ENCODE measurements around the gene FRY.

FRY gene

DNA sequence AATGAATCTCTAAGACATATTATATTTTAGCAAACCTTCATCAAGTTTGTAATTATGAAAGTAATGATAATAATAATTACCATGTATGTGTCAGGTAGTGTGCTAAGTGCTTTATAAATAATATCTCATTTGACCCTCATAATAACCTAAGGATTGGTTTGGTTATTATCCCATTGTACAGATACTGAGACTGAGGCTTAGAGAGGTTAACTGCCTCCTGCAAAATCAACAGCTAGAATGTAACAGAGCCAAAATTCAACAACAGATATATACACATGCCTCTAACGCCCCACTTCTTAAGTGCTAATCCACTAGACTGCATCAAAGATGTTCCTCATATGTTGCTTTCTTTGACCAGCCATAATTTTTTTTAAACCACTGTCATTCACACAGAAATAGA lies 142.8 kb downstream of the FRY start:
- no peak for DNase-seq (ENCODE audit: low spot score)

DNA sequence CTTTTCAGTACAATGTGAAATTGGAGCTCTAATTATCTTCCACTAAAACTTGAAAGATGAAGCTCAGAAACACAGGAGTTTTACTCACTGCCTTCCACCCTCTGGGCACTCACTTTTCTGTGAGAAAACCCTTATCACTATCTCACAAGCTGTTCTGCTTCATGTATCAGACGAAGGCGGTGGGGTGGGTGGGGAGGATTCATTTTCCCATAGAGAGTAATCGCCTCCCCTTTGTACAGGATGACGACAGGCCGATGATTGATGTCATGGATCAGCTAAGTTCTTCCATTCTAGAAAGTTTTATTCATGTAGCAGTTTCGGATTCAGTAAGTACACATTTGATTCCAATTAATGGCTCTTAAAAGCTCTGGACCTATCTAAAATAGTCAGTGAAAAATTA lies 143.7 kb downstream of the FRY start:
- DNase-seq (ENCODE audit: low spot score) = no peak

DNA sequence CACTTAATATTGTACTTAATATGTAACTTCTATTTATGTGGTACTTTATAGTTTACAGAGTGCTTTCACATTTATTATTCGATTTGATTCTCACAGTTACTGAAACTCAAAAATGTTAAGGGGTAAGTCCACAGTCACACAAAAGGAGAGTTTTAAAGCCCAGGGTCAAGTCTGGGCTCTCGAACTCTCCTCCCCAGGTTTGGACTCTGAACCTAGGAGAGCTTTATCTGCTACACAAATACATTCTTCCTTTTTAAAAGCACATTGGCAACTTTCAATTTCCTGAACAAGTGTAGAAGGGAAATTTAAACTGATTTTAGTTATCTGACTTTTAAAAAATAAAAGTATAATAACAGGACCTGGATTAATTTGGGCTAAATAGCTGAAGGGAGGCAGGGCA lies 144.4 kb downstream of the FRY start:
- DNase-seq (ENCODE audit: low spot score) = no peak

DNA sequence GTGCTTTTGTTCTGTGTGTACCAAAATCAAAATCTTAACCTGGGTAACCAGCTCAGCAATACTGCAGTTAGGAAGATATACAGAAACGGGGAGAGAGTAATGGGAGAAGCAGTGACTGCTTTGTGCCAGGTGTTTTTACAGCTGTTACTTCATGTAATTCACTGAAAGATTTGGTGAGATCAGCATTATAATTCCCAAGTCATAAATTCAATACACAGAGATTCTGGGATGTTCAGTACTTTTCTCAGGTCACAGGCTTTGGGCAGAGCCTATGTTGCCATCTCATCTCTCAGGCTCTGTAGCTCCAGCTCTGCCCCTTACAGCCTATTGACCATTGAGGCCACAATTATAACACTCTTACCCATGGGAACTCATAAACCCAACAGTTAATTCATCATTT lies 145.1 kb downstream of the FRY start:
- no peak for DNase-seq (ENCODE audit: low spot score)

DNA sequence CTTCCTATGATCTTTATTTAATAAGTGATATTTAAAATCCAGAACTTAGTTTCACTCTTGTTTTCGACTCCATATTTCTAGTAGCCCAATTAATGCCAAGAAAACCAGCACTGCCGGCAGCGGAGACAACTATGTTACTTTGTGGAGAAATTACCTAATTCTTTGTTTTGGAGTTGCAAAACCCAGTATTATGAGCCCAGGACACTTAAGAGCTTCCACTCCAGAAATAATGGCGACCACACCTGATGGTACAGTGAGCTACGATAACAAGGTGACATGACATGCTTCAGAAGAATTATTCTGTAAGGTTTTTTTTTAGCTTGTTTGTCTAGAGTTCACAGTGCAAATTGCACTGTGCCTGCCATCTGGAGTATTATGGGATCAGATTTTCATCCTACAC lies 147.2 kb downstream of the FRY start:
- DNase-seq (ENCODE audit: low spot score) = no peak

DNA sequence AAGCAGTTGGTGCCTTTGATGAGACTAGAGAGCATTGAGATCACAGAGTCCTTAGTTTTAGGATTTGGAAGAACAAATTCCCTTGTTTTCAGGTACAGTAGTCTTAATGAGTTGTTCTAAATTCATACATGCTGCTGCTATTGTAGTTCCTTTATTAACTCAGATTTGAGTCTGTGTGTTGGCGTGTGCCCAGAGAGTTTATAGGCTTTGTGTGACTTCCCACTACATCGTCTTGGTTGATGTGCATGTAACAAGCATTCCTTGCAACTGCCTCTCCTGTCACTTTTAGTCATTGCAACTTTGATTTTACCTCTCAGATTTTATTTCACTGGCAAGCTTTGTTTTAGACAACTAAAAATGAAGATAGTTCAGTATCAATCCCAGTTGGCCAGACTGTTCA lies 148.1 kb downstream of the FRY start:
- no peak for DNase-seq (ENCODE audit: low spot score)

DNA sequence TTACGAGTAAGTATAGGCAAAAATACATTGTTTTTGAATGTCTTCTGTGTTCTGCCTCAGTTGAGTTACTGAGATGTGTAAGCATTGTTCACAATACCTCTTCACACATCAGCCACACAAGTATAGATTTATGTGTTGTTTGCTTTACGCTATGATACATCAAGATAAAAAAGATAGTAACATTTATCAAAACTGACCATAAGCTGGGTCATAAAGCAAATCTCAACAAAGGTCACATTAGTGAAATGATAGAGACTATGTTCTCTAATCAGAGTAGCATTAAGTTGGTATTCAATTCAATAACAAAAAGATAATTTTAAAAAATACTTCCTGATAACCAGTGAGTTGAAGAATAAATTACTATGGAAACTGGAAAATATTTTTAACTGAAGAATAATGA lies 156.1 kb downstream of the FRY start:
- no peak for DNase-seq (ENCODE audit: low spot score)

DNA sequence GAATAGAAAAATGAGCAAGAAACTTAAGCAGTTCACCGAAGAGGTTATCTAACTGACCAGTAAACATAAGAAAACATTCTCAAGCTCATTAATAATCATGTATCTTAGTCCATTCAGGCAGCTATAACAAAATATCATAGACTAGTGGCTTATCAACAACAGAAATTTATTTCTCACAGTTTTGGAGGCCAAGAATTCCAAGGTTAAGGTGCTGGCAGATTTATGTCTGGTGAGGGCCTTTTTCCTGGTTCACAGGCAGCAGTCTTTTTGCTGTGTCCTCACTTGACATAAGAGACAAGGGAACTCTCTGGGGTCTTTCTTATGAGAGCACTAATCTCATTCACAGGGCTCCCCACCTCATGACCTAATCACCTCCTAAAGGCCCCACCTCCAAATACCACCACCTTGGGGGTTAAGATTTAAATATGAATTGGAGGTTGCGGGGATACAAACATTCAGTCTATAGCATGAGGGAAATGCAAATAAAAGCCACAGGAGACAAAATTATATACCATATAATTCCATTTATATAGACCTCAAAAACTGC lies 160.0 kb downstream of the FRY start:
- DNase-seq (ENCODE audit: low spot score) = no peak

DNA sequence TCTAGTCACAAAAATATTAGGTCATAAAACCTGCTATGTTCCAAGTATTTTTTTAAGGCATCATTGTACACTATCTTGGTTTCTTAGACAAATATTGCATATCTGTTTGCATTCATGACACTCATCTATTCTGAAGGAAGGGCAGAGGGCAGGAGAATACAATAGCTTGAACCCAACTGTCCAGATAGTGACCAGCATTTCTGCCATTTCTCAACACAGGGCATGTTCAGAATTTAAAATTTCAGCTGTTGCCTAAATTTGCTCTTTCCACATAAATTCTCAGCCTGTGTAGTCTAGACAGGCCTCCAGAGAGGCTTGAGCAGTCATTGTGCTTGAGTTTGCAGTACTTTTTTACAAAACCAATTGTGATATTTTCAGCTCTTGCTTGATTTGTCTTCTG lies 164.1 kb downstream of the FRY start:
- no peak for DNase-seq (ENCODE audit: low spot score)

DNA sequence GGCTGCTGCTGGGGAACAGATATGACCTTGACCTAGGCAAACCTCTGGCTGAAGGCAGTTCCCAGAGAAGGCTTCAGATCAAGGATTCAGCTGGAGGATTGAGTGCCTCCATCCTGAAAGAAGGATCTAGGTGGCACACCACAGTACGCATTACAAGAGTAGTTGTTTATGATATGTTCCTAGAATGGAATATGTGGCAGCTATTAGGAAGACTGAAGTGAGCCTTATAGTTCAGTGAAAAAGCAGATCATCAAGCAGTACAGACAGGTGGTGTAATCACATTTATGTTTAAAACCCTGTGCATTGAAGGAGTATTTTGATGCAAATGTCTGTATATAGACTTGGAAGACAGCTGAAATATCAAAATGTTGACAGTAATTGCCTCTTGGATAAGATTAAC lies 167.6 kb downstream of the FRY start:
- no peak for DNase-seq (ENCODE audit: low spot score)

DNA sequence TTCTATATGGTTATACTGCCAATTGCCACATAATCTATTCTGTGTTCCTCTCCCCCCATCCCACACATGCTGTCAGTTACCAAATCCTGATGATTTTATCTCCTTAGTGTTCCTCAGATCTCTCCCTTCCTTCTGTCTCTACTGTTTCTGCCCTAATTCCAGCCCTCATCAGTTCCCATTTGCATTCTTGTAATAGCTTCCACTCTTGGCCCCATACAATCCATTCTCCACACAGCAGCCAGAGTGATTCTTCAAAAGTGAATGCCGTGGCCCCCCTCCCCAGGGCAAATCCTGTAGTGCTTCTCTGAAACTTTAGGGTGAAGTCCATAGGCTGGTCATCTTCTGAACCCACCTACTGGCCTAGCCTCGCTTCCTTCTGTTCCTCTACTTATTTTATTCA lies 169.2 kb downstream of the FRY start:
- no peak for DNase-seq (ENCODE audit: low spot score)

DNA sequence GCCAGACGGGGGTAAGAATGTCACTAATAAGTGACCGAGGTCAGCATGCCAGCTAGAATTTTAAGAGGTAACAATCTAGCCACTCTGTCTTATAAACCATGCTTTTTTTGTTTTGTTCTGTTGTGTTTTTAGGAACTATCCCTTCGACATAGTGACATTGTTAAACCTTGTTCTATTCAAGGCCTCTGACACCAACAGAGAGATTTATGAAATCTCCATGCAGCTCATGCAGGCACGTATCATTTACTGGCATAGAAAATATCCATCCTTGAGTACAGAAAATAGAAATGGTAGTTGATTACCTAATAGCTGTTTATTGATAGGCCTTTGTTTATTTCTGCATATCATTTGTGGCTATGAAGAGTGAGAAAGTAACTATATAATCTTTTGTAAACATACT lies 170.2 kb downstream of the FRY start:
- no peak for DNase-seq (ENCODE audit: low spot score)

DNA sequence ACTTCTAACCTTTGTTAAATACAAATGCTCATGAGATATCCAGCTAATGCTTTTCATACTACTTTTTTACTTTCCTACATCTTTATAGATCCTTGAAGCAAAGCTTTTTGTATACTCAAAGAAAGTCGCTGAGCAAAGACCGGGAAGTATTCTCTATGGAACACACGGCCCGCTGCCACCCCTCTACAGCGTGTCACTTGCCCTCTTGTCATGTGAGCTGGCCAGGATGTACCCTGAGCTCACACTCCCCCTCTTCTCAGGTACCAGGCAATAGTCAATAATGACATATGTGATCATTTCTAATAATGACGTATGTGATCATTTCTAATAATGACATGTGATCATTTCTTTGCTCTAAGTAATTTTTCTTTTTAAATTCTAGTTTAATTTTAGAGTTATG lies 170.7 kb downstream of the FRY start:
- no peak for DNase-seq (ENCODE audit: low spot score)

DNA sequence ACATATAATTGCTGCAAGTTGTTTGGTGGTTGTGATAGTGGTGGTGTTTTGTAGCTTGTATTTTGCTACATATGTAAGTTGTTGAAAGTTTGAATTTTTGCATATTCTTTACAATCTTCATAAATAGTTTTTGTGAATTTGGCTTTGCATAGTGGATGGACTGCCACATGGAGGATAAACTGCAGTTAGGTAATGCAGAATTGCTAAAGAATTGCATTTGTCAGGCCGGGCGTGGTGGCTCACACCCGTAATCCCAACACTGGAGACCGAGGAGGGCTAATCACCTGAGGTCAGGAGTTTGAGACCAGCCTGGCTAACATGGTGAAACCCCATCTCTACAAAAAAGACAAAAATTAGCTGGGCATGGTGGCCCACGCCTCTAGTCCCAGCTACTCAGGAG lies 171.6 kb downstream of the FRY start:
- DNase-seq (ENCODE audit: low spot score) = no peak

DNA sequence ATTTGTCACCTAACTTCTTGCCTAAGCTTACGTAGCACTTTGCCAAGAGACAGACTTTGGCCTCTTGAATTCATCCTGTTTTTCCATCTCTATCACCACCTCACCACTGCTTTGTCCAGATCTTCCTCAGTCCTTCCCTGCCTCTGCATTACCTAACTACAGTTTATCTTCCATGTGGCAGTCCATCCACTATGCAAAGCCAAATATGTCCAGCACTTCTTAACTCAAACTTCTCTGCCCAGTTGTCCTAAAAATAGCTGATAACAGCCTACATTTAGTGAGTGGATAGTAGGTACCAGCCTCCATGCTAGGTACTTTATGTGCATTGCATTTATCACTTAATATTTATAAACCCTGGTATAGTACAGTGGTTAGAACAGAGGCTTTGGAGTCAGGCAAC lies 172.2 kb downstream of the FRY start:
- no peak for DNase-seq (ENCODE audit: low spot score)

DNA sequence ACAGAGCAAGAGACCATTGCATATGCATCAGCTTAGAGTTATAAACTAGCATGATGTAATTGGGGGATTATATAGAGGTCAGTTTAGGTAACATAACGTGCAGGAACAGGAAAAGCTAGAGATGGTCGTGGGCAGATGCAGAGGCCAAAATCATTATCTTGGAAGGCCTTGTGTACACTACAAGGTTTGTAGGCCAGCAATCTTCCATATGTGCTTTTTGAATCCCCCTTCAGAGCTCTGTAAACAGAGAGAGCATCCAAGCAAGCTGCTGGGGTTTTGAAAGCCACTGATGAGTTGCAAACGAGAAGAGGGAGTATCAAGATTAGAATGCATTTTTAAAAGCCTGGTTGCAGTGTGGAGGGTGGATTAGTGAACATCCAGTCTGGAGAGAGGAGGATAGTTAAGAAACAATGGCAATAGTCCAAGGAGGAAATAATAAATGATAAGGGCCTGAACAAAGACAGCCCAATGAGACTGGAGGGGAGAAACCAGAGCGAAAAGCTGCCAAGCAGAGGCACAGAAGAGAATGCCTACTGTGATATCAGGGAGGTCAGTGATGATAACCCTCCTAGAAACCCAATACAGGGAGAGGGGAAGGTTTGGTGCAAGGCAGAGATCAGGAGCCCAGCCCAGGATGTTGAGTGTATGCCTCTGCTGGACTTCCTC lies 174.0 kb downstream of the FRY start:
- no peak for DNase-seq (ENCODE audit: low spot score)

DNA sequence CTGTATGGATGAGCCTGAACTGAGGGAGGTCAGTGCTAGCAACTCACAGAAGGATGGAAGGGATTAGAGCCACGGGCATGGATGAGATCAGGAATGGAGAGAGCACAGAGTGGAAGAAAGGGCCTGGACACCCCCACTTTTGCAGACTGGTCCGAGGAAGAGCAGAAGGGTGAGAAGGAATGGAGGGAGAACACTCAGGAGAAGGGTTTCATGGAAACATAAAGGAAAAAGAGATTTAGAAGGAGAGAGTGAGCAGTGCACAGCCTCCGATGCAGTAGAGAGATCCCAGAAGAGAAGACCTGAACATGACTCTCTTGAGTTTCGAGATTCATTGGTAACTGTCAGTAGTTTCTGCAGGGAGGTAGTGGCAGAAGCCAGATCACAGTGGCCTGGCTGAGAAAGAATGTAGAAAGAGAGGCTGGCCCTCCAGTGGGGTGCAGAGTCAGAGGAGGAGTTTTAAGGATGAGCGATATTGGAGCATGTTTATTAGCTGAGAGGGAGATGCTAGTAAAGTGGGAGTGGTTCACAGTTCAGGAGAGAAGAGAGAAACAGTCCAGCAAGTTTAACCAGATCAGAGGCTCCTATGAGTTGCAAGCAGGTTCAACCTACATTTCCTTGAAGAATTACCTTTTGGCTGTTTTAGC lies 174.6 kb downstream of the FRY start:
- DNase-seq (ENCODE audit: low spot score) = no peak

DNA sequence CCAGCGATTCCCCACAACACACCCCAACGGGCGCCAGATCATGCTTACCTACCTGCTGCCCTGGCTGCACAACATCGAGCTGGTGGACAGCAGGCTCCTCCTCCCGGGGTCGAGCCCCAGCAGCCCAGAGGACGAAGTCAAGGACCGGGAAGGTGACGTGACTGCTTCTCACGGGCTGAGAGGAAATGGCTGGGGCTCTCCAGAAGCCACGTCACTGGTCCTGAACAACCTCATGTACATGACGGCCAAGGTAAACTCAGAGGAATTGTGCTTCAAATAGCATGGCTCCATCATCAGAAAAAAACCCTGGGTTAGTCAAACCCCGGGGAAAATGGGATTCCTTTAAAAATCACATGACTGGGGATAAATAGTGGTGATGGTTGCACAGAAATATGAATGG lies 177.3 kb downstream of the FRY start:
- no peak for DNase-seq (ENCODE audit: low spot score)

DNA sequence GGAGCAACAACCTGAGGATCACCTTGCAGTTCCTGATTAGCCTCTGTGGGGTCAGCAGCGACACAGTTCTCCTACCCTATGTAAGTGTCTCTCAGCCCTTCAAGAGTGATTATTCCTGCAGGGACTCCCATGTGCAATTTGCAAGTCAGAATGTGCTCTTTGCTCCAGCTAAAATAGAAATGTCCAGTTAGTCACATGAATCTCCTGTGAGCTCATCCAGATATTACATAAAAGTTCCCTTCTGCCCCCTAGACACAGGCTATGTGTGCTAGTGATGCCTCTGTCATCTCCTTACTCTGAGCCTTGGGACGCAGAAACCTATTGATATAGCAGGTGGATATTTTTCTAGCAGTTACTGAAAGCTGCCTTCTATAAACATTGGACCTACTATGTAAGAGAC lies 178.1 kb downstream of the FRY start:
- DNase-seq (ENCODE audit: low spot score) = no peak

DNA sequence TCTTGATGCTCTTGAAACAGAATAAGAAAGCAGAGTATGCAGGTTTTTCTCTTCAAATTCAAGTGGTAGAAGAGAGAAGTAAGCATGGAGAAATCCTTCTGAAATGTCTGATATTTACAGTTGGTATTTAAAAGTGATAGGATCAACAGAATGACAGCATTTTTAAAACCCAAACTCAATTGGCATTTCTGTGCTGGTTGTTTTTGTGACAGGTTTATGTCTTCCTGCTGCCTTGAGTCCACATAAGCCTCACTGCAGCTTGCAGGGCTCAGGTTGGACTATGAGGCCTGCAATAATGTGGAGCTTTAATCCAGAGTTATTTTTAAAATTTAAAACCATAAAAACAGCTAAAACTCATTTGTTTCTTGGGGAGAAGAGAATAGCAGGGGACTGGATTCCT lies 178.5 kb downstream of the FRY start:
- no peak for DNase-seq (ENCODE audit: low spot score)

DNA sequence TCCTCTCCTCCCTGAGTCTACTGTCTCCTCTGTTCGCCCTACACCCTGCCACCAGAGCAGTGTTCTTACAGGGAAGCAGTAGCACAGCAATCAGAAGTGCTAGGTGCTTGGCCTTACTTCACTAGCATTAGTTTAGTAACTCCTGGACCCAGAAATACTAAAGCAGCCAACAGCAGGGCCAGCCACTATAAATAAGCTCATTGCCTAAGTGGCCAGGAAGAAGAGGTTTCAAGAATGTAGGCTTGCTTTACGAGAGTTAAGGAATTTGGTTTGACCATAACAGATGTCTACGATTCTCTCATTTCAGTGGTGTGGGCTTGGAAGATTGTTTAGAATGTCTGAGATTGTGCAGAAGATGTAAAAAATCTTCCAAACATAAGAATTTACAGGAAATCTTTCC lies 180.2 kb downstream of the FRY start:
- no peak for DNase-seq (ENCODE audit: low spot score)

DNA sequence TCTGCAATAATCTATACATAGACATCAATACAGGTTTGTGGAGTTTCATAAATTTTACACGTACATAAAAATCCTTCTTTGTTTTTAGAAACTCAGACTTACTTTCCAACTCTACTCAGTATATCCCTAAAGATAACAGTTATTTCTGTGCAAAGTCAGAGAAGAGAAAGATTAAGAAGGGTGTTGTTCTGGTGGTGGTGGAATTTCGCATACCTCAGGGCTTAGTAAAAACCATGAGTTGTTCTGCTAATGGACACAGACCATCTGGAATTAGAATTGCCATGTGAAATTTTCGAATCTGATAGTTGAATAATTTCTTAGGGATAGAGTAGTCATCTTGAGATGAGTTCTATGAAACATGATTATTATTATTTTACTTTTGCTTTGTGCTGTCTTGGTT lies 180.8 kb downstream of the FRY start:
- no peak for DNase-seq (ENCODE audit: low spot score)

DNA sequence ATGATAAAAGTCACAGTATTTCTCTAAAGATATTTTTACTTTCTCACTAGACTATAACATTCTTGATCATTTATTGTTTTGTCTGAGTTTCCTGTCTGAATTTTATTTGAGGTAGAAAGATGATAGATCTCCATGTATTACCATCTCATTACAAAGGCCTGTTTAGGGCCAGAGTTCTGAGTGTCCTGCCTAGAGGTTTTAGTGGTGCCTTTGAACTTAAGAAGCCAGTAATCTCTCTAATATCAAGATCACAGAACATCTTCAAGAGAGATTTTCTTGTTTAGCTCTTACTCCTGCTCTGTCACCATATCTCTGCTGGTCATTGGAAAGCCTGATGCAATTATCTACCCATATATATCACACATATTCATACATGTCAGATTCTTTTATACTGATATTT lies 182.1 kb downstream of the FRY start:
- DNase-seq (ENCODE audit: low spot score) = no peak

DNA sequence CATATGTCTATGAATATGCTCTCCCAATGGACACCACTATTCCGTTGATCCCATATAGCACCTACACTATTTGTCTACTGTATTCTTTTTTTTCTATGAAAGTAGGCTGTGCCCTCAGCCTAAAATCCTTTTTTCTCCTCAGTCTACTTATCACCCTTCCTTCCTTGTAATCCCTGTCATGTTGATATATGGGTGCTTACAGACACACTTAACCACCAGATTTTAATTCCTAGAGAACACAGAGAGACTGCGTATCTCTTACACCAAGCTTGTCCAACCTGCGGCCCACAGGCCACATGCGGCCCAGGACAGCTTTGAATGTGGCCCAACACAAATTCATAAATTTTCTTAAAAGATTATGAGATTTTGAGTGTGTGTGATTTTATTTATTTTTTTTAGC lies 182.5 kb downstream of the FRY start:
- no peak for DNase-seq (ENCODE audit: low spot score)

Measured in kidney capillary endothelial cell (primary cell).